GM23338 (cell line): ENCODE results near the gene KCNQ1OT1. TPM values are rescaled to one million over a fixed set of nuclear protein-coding genes. Genes with fewer than 3 reads are reported as not detected.

ENCODE experiments used
- ATAC-seq: fragments of 200-7000 bp; cut with Tn5 transposase; 3 replicates; pipeline ENCODE4 v1.9.1; 2020
- DNase-seq: peaks from one replicate; pipeline ENCODE4 v3.0.0-alpha.2; 2015; ENCODE audit warnings: low spot score
- H2AFZ ChIP-seq: fragments of 200-600 bp; sonication (generic); 2 replicates; pipeline ENCODE4 v1.8.0; 2016; ENCODE audit warnings: antibody characterized with exemption, mild to moderate bottlenecking, moderate library complexity
- H3F3A ChIP-seq: fragments of 200-600 bp; sonication (generic); replicated peaks from 2 replicates; pipeline ENCODE4 v1.8.0; 2017; ENCODE audit warnings: antibody characterized with exemption, mixed run types, low read depth
- H3K27ac ChIP-seq: fragments of 200-600 bp; sonication (generic); 2 replicates; pipeline ENCODE4 v1.6.1; 2016; ENCODE audit warnings: low read depth
- H3K27me3 ChIP-seq: fragments of 200-600 bp; sonication (generic); 2 replicates; pipeline ENCODE4 v1.8.0; 2016; ENCODE audit warnings: mild to moderate bottlenecking, mixed run types, moderate library complexity; ENCODE audit not compliant: insufficient read depth
- H3K36me3 ChIP-seq: fragments of 200-600 bp; sonication (generic); 2 replicates; pipeline ENCODE4 v1.8.0; 2016; ENCODE audit warnings: mild to moderate bottlenecking; ENCODE audit not compliant: insufficient read depth
- H3K4me1 ChIP-seq: fragments of 200-600 bp; sonication (generic); 2 replicates; pipeline ENCODE4 v1.8.0; 2016; ENCODE audit warnings: mild to moderate bottlenecking, moderate library complexity; ENCODE audit not compliant: insufficient read depth
- H3K4me2 ChIP-seq: fragments of 200-600 bp; sonication (generic); 2 replicates; pipeline ENCODE4 v1.7.1; 2017; ENCODE audit warnings: mixed run types
- H3K4me3 ChIP-seq: fragments of 200-600 bp; sonication (generic); 2 replicates; pipeline ENCODE4 v1.6.1; 2016; ENCODE audit warnings: mixed run types
- H3K79me2 ChIP-seq: fragments of 200-600 bp; sonication (generic); replicated peaks from 2 replicates; pipeline ENCODE4 v1.8.0; 2017; ENCODE audit warnings: mild to moderate bottlenecking; ENCODE audit not compliant: insufficient read depth
- H3K9me2 ChIP-seq: fragments of 200-600 bp; sonication (generic); 2 replicates; pipeline ENCODE4 v1.8.0; 2017; ENCODE audit not compliant: insufficient read depth
- H4K20me1 ChIP-seq: fragments of 200-600 bp; sonication (generic); replicated peaks from 2 replicates; pipeline ENCODE4 v1.8.0; 2017; ENCODE audit warnings: mild to moderate bottlenecking; ENCODE audit not compliant: insufficient read depth
- H3K27ac Mint-ChIP-seq: 2 replicates; pipeline ENCODE4 v1.8.0; 2020; ENCODE audit warnings: inconsistent platforms, mild to moderate bottlenecking, moderate library complexity, mixed read lengths
- H3K27me3 Mint-ChIP-seq: 3 replicates; pipeline ENCODE4 v1.8.0; 2022; ENCODE audit warnings: low read depth, mild to moderate bottlenecking, moderate library complexity, mixed read lengths, inconsistent platforms; ENCODE audit not compliant: insufficient read depth, poor library complexity
- H3K36me3 Mint-ChIP-seq: 3 replicates; pipeline ENCODE4 v1.8.0; 2021; ENCODE audit warnings: low read depth, mild to moderate bottlenecking, inconsistent platforms, moderate library complexity, mixed read lengths
- H3K4me1 Mint-ChIP-seq: 3 replicates; pipeline ENCODE4 v1.8.0; 2020; ENCODE audit warnings: mild to moderate bottlenecking, inconsistent platforms, mixed read lengths
- H3K4me3 Mint-ChIP-seq: 3 replicates; pipeline ENCODE4 v1.8.0; 2021; ENCODE audit warnings: moderate library complexity, mild to moderate bottlenecking, inconsistent platforms, mixed read lengths
- H3K9me3 Mint-ChIP-seq: 3 replicates; pipeline ENCODE4 v1.8.0; 2020; ENCODE audit warnings: moderate library complexity, mild to moderate bottlenecking, inconsistent platforms, mixed read lengths
- CREB1 ChIP-seq: fragments of 250-450 bp; sonication (Bioruptor Pico); IDR thresholded peaks from 2 replicates; pipeline ENCODE4 v1.5.0; 2020; ENCODE audit warnings: low read depth, mild to moderate bottlenecking, moderate library complexity
- EZH2phosphoT487 ChIP-seq: fragments of 200-600 bp; sonication (generic); IDR thresholded peaks from one replicate; pipeline ENCODE4 v1.8.1; 2018; ENCODE audit warnings: antibody characterized with exemption; ENCODE audit not compliant: unreplicated experiment
- JUNB ChIP-seq: IDR thresholded peaks from one replicate; pipeline ENCODE4 v1.6.1; 2016; ENCODE audit warnings: antibody characterized with exemption; ENCODE audit not compliant: unreplicated experiment
- NANOG ChIP-seq: IDR thresholded peaks from 2 replicates; pipeline ENCODE4 v1.6.1; 2016; ENCODE audit warnings: antibody characterized with exemption, borderline replicate concordance
- STAT1 ChIP-seq: IDR thresholded peaks from one replicate; pipeline ENCODE4 v1.6.1; 2016; ENCODE audit warnings: antibody characterized with exemption; ENCODE audit not compliant: unreplicated experiment
- ZNF331 ChIP-seq: fragments of 250-450 bp; sonication (Bioruptor Pico); IDR thresholded peaks from 2 replicates; pipeline ENCODE4 v1.5.0; 2020; ENCODE audit warnings: low read depth, mild to moderate bottlenecking, moderate library complexity
- polyA plus RNA-seq: library from polyadenylated mRNA; unstranded; fragments of >200 nt; fragmentation: Nextera tagmentation; extraction: Ambion mirVana; gene quantifications from 2 replicates; pipeline ENCODE4 v1.2.1, GENCODE V29; 2016
- total RNA-seq: library from RNA; depleted of rRNA; stranded (reverse); fragments of >200 nt; shearing (Covaris generic); gene quantifications from 2 replicates; pipeline ENCODE4 v1.2.3, GENCODE V29; 2014
- TF ChIP-seq, protein P1 (sequence below): fragments of 250-450 bp; sonication (Bioruptor Pico); IDR thresholded peaks from 2 replicates; pipeline ENCODE4 v1.5.0; 2020; ENCODE audit warnings: mild to moderate bottlenecking, moderate library complexity

KCNQ1OT1 gene
- total and polyA plus RNA-seq, 2 experiments from 2014 or later = 1.5 to 4.2 TPM

- TF ChIP-seq, protein P1, sequence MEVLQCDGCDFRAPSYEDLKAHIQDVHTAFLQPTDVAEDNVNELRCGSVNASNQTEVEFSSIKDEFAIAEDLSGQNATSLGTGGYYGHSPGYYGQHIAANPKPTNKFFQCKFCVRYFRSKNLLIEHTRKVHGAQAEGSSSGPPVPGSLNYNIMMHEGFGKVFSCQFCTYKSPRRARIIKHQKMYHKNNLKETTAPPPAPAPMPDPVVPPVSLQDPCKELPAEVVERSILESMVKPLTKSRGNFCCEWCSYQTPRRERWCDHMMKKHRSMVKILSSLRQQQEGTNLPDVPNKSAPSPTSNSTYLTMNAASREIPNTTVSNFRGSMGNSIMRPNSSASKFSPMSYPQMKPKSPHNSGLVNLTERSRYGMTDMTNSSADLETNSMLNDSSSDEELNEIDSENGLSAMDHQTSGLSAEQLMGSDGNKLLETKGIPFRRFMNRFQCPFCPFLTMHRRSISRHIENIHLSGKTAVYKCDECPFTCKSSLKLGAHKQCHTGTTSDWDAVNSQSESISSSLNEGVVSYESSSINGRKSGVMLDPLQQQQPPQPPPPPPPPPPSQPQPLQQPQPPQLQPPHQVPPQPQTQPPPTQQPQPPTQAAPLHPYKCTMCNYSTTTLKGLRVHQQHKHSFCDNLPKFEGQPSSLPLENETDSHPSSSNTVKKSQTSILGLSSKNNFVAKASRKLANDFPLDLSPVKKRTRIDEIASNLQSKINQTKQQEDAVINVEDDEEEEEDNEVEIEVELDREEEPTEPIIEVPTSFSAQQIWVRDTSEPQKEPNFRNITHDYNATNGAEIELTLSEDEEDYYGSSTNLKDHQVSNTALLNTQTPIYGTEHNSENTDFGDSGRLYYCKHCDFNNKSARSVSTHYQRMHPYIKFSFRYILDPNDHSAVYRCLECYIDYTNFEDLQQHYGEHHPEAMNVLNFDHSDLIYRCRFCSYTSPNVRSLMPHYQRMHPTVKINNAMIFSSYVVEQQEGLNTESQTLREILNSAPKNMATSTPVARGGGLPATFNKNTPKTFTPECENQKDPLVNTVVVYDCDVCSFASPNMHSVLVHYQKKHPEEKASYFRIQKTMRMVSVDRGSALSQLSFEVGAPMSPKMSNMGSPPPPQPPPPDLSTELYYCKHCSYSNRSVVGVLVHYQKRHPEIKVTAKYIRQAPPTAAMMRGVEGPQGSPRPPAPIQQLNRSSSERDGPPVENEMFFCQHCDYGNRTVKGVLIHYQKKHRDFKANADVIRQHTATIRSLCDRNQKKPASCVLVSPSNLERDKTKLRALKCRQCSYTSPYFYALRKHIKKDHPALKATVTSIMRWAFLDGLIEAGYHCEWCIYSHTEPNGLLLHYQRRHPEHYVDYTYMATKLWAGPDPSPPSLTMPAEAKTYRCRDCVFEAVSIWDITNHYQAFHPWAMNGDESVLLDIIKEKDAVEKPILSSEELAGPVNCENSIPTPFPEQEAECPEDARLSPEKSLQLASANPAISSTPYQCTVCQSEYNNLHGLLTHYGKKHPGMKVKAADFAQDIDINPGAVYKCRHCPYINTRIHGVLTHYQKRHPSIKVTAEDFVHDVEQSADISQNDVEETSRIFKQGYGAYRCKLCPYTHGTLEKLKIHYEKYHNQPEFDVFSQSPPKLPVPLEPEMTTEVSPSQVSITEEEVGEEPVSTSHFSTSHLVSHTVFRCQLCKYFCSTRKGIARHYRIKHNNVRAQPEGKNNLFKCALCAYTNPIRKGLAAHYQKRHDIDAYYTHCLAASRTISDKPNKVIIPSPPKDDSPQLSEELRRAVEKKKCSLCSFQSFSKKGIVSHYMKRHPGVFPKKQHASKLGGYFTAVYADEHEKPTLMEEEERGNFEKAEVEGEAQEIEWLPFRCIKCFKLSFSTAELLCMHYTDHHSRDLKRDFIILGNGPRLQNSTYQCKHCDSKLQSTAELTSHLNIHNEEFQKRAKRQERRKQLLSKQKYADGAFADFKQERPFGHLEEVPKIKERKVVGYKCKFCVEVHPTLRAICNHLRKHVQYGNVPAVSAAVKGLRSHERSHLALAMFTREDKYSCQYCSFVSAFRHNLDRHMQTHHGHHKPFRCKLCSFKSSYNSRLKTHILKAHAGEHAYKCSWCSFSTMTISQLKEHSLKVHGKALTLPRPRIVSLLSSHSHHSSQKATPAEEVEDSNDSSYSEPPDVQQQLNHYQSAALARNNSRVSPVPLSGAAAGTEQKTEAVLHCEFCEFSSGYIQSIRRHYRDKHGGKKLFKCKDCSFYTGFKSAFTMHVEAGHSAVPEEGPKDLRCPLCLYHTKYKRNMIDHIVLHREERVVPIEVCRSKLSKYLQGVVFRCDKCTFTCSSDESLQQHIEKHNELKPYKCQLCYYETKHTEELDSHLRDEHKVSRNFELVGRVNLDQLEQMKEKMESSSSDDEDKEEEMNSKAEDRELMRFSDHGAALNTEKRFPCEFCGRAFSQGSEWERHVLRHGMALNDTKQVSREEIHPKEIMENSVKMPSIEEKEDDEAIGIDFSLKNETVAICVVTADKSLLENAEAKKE = no peak
- TF ChIP-seq NANOG (no peak), ZNF331 (no peak), JUNB (no peak), STAT1 (no peak), EZH2phosphoT487 (no peak)
Observed at GRCh38 chr11:2740275-2740940, 40.6 kb upstream of the KCNQ1OT1 start (continued).

- H3K36me3 ChIP-seq = no peaks in the 10 kb centered on the region
- no peak overlapping the region for H3K4me2 ChIP-seq
- no peaks in the 10 kb centered on the region for H3K4me1 ChIP-seq
- no peaks in the 10 kb centered on the region for H4K20me1 ChIP-seq
- H3K4me3 ChIP-seq = no peak overlapping the region
- Mint-ChIP-seq H3K36me3 (no peaks in the 10 kb centered on the region), H3K4me3 (no peak overlapping the region; the same call in 2 of the 3 replicates), H3K9me3 (peaks cover 3% of the 10 kb centered on the region; the same call in 1 of the 3 replicates), H3K27me3 (peaks cover 35% of the 10 kb centered on the region), H3K27ac (no peak overlapping the region), H3K4me1 (no peaks in the 10 kb centered on the region; the same call in 1 of the 3 replicates)
- no peak overlapping the region for H3K27ac ChIP-seq
- no peaks in the 10 kb centered on the region for H3F3A ChIP-seq
- ATAC-seq (no peak), DNase-seq (no peak)
- peaks cover 15% of the 10 kb centered on the region; the same call in 1 of the 2 replicates for H3K27me3 ChIP-seq
- no peak overlapping the region for H2AFZ ChIP-seq
- TF ChIP-seq JUNB (no peak), CREB1 (CRISPR knock-in tag) (no peak), EZH2phosphoT487 (no peak)
- no peaks in the 10 kb centered on the region for H3K79me2 ChIP-seq
- no peaks in the 10 kb centered on the region for H3K9me2 ChIP-seq
Observed at GRCh38 chr11:2739531-2740274, 39.9 kb upstream of the KCNQ1OT1 start.
